Stomach (tissue), 9 donors: Measurements from ENCODE around the gene KRTAP5-7. TPM values are rescaled to one million over a fixed set of nuclear protein-coding genes. Genes with fewer than 3 reads are reported as not detected.

Experiments
- DNase-seq, 2 donors: peaks; one replicate each; pipeline versions ENCODE4 v3.0.0 to v3.0.0-alpha.2; 2013 to 2019
- H3K27ac ChIP-seq, 5 donors: fragments of 200-600 bp in 4 of 5; sonication (generic) in 4 of 5; one replicate each; pipeline ENCODE4 v1.5.1; 2013 to 2019; ENCODE audit warnings: mild to moderate bottlenecking in 1 of 5, moderate library complexity in 1 of 5
- H3K27me3 ChIP-seq, 3 donors: fragments of 200-600 bp; sonication (generic); one replicate each; pipeline ENCODE4 v1.5.1; 2017 to 2019; ENCODE audit warnings: mixed run types in 1 of 3
- H3K36me3 ChIP-seq, 4 donors: fragments of 200-600 bp; sonication (generic); 1 replicate in 3 of 4; 2 replicates in 1 of 4; pipeline ENCODE4 v1.5.1; 2016 to 2019
- H3K4me1 ChIP-seq, 4 donors: fragments of 200-600 bp; sonication (generic); one replicate each; pipeline ENCODE4 v1.5.1; 2016 to 2019
- H3K4me3 ChIP-seq, 4 donors: fragments of 200-600 bp; sonication (generic) in 3 of 4; one replicate each; pipeline ENCODE4 v1.5.1; 2016 to 2019; ENCODE audit warnings: mild to moderate bottlenecking in 1 of 4
- H3K9me3 ChIP-seq, 4 donors: fragments of 200-600 bp; sonication (generic); one replicate each; pipeline ENCODE4 v1.5.1; 2016 to 2019
- EP300 ChIP-seq: sonication (generic); formaldehyde crosslinking; IDR thresholded peaks from one replicate; pipeline ENCODE4 v1.6.1; 2017; ENCODE audit warnings: antibody characterized with exemption
- POLR2A ChIP-seq, 4 donors: fragments of 450-650 bp; IDR thresholded peaks; one replicate each; pipeline ENCODE4 v1.6.1; 2016; ENCODE audit warnings: antibody characterized with exemption in 4 of 4, control low read depth in 2 of 4, mild to moderate bottlenecking in 1 of 4, moderate library complexity in 1 of 4
- POLR2AphosphoS5 ChIP-seq, 3 donors: sonication (generic); formaldehyde crosslinking; IDR thresholded peaks; one replicate each; pipeline ENCODE4 v1.6.1; 2016; ENCODE audit warnings: antibody characterized with exemption in 3 of 3
- WGBS, 5 donors: extraction: QIAGEN DNeasy Blood & Tissue Kit in 3 of 5; methylation state at CpG; one replicate each; pipeline versions ENCODE4 v1.1.5 to v1.1.7; 2013 to 2018; 5-methylcytosine and 5-hydroxymethylcytosine counted together
- intact Hi-C: fragments of 100-400 bp; cut with DNase I; formaldehyde crosslinking; loops from one replicate; pipeline ENCODE4 v1.15.1; 2023; ENCODE audit warnings: low total_unique reads
- polyA plus RNA-seq, 3 donors: library from polyadenylated mRNA; stranded (reverse); fragments of 200-250 nt; gene quantifications; one replicate each; pipeline ENCODE4 v1.2.3, GENCODE V29; 2013
- total RNA-seq, 5 donors: library from RNA; depleted of rRNA; stranded (reverse); fragments of >200 nt; gene quantifications; one replicate each; pipeline versions ENCODE4 v1.1.0 to v1.2.3, GENCODE V29; 2014 to 2016
- TF ChIP-seq, protein P1 (sequence below), 7 experiments: fragments of 450-650 bp in 4 of 7; fragments of 200-600 bp in 3 of 7; sonication (generic) in 3 of 7; IDR thresholded peaks; one replicate each; pipeline ENCODE4 v1.5.1; 2016 to 2019; ENCODE audit warnings: antibody characterized with exemption in 7 of 7, control low read depth in 2 of 7, mild to moderate bottlenecking in 1 of 7
- donor health status: healthy with polysubstance abuse.
- donor health status: Bipolar disorder and iron deficiency.
- donor health status: healthy.

Gene KRTAP5-7
- total and polyA plus RNA-seq, 8 donors, result 0.10 to 4.8 TPM; not detected in 6

GRCh38 chr11:71482216-71482615, 44.9 kb upstream of the KRTAP5-7 start:
- no peak overlapping the region for H3K4me3 ChIP-seq
- no peaks in the 10 kb centered on the region for H3K27me3 ChIP-seq
- intact Hi-C loops, result no loop called here
- peaks cover 0 to 10% (median 2%) of the 10 kb centered on the region in 4 donors for H3K4me1 ChIP-seq
- no peaks in the 10 kb centered on the region for H3K9me3 ChIP-seq
- no peak for DNase-seq
- H3K36me3 ChIP-seq, result peaks cover 65 to 100% (median 100%) of the 10 kb centered on the region in 4 donors
- no peak for TF ChIP-seq EP300
- TF ChIP-seq, protein P1, sequence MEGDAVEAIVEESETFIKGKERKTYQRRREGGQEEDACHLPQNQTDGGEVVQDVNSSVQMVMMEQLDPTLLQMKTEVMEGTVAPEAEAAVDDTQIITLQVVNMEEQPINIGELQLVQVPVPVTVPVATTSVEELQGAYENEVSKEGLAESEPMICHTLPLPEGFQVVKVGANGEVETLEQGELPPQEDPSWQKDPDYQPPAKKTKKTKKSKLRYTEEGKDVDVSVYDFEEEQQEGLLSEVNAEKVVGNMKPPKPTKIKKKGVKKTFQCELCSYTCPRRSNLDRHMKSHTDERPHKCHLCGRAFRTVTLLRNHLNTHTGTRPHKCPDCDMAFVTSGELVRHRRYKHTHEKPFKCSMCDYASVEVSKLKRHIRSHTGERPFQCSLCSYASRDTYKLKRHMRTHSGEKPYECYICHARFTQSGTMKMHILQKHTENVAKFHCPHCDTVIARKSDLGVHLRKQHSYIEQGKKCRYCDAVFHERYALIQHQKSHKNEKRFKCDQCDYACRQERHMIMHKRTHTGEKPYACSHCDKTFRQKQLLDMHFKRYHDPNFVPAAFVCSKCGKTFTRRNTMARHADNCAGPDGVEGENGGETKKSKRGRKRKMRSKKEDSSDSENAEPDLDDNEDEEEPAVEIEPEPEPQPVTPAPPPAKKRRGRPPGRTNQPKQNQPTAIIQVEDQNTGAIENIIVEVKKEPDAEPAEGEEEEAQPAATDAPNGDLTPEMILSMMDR (IDR thresholded peaks at IDR 0.05), result no peak
- no peak for TF ChIP-seq POLR2A (IDR thresholded peaks at IDR 0.05)
- no peak for TF ChIP-seq POLR2AphosphoS5 (IDR thresholded peaks at IDR 0.05)
- WGBS, 5 donors, result 95 to 100% (median 98%) methylated on average over 5 to 18 of the region's 18 CpGs
- no peak overlapping the region for H3K27ac ChIP-seq

- H3K4me1 ChIP-seq, result peaks cover 0 to 10% (median 2%) of the 10 kb centered on the region in 4 donors
- 94 to 96% (median 95%) methylated on average over 11 to 13 of the region's 13 CpGs for WGBS, 5 donors
- intact Hi-C loops, result no loop called here
- H3K4me3 ChIP-seq, result no peak overlapping the region
- no peaks in the 10 kb centered on the region for H3K27me3 ChIP-seq
- no peak overlapping the region for H3K27ac ChIP-seq
- no peaks in the 10 kb centered on the region for H3K9me3 ChIP-seq
- peaks cover 62 to 97% (median 96%) of the 10 kb centered on the region in 4 donors for H3K36me3 ChIP-seq
- no peak for DNase-seq
- TF ChIP-seq POLR2A (IDR thresholded peaks at IDR 0.05) (no peak), POLR2AphosphoS5 (IDR thresholded peaks at IDR 0.05) (no peak), EP300 (no peak)
- TF ChIP-seq, protein P1 (IDR thresholded peaks at IDR 0.05), result no peak
These were observed 44.2 kb upstream of the KRTAP5-7 start for GRCh38 chr11:71482746-71483364.

GRCh38 chr11:71483692-71484091, 43.4 kb upstream of the KRTAP5-7 start:
- peaks cover 0 to 10% (median 2%) of the 10 kb centered on the region in 4 donors for H3K4me1 ChIP-seq
- H3K27me3 ChIP-seq, result no peaks in the 10 kb centered on the region
- 87 to 98% (median 97%) methylated on average over 6 of the region's 6 CpGs for WGBS, 5 donors
- no peaks in the 10 kb centered on the region for H3K9me3 ChIP-seq
- TF ChIP-seq, protein P1 (IDR thresholded peaks at IDR 0.05), result no peak
- no peak for TF ChIP-seq POLR2A (IDR thresholded peaks at IDR 0.05)
- TF ChIP-seq POLR2AphosphoS5 (IDR thresholded peaks at IDR 0.05), result no peak
- TF ChIP-seq EP300, result no peak
- no peak overlapping the region for H3K27ac ChIP-seq
- no peak overlapping the region for H3K4me3 ChIP-seq
- H3K36me3 ChIP-seq, result peaks cover 55 to 97% (median 96%) of the 10 kb centered on the region in 4 donors
- DNase-seq, result no peak
- intact Hi-C loops, result no loop called here

DNA sequence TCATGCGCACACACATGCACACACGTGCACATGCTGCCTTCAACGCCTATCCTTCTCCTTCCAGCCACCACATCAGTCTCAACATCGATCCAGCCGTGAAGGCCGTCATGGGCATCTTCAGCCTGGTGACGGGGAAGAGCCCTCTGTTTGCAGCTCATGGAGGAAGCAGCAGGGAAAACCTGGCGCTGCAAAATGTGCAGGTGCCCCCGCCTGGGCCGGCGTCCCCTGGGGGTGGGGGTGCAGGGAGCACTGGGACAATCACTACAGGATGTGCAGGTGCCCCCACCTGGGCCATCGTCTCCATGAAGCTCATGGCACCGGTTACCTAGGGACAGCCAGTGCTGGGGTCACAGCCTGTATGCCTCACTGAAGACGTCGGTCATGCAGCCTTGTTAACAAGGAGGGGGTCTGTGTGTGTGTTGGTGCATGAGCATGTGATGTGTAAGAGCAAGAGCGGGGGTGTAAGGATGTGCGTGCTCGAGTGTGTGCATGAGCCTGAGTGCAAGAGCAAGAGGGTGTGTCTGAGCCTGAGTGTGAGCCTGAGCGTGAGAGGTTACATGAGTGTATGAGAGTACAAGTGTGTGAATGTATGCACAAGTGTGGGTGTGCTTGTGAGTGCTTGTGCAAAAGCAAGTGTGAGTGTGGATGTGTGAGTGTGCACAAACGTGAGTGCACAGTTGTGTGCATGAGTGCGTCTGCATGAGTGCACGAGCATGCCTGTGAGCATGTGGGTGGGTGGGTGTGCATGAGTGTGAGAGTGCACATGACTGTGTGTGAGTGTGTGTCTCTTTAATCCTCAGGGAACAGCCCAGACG, 42.6 kb upstream of the KRTAP5-7 start:
- H3K4me3 ChIP-seq, result no peak overlapping the region
- H3K27me3 ChIP-seq, result no peaks in the 10 kb centered on the region
- intact Hi-C loops, result no loop called here
- no peak overlapping the region for H3K27ac ChIP-seq
- TF ChIP-seq POLR2AphosphoS5 (IDR thresholded peaks at IDR 0.05) (no peak), POLR2A (IDR thresholded peaks at IDR 0.05) (no peak), EP300 (no peak)
- TF ChIP-seq, protein P1 (IDR thresholded peaks at IDR 0.05), result no peak
- DNase-seq, result no peak
- 93 to 95% (median 94%) methylated on average over 18 to 23 of the region's 23 CpGs for WGBS, 5 donors
- peaks cover 50 to 97% (median 96%) of the 10 kb centered on the region in 4 donors for H3K36me3 ChIP-seq
- H3K9me3 ChIP-seq, result no peaks in the 10 kb centered on the region
- H3K4me1 ChIP-seq, result peaks cover 0 to 10% (median 2%) of the 10 kb centered on the region in 4 donors
